GM19025 (cell line): ENCODE measurements around the gene SUMF1.

Experiments used
- ATAC-seq: cut with Tn5 transposase; IDR thresholded peaks from one replicate; pipeline ENCODE4 v1.9.1; 2021; ENCODE audit warnings: mild to moderate bottlenecking, low read depth, moderate library complexity; ENCODE audit not compliant: unreplicated experiment

The SUMF1 gene

GRCh38 chr3:4418156-4418555 lies 48.9 kb downstream of the SUMF1 start:
- no peak for ATAC-seq

GRCh38 chr3:4417449-4417848 lies 49.6 kb downstream of the SUMF1 start:
- ATAC-seq, result no peak

- no peak for ATAC-seq
These were observed 50.1 kb downstream of the SUMF1 start for GRCh38 chr3:4416961-4417360.

GRCh38 chr3:4416427-4416945 lies 50.6 kb downstream of the SUMF1 start:
- no peak for ATAC-seq

GRCh38 chr3:4413467-4413866 lies 53.6 kb downstream of the SUMF1 start:
- no peak for ATAC-seq

- no peak for ATAC-seq
These were observed 55.2 kb downstream of the SUMF1 start for GRCh38 chr3:4411833-4412232.

GRCh38 chr3:4411236-4411635 lies 55.8 kb downstream of the SUMF1 start:
- no peak for ATAC-seq

GRCh38 chr3:4410606-4411005 lies 56.5 kb downstream of the SUMF1 start:
- no peak for ATAC-seq

- ATAC-seq, result no peak
These were observed 57.0 kb downstream of the SUMF1 start for GRCh38 chr3:4409971-4410573.

- no peak for ATAC-seq
These were observed 57.7 kb downstream of the SUMF1 start for GRCh38 chr3:4409415-4409814.

- ATAC-seq, result no peak
These were observed 58.1 kb downstream of the SUMF1 start for GRCh38 chr3:4408958-4409357.

- no peak for ATAC-seq
These were observed 59.1 kb downstream of the SUMF1 start for GRCh38 chr3:4407941-4408340.

GRCh38 chr3:4406746-4407568 lies 60.1 kb downstream of the SUMF1 start:
- ATAC-seq, result peak; percentile 66

- no peak for ATAC-seq
These were observed 62.2 kb downstream of the SUMF1 start for GRCh38 chr3:4404881-4405280.

GRCh38 chr3:4401441-4401840 lies 65.6 kb downstream of the SUMF1 start:
- no peak for ATAC-seq

- no peak for ATAC-seq
These were observed 67.6 kb downstream of the SUMF1 start for GRCh38 chr3:4399476-4399875.

GRCh38 chr3:4398941-4399245 lies 68.2 kb downstream of the SUMF1 start:
- no peak for ATAC-seq

- no peak for ATAC-seq
These were observed 68.7 kb downstream of the SUMF1 start for GRCh38 chr3:4398120-4398940.

- no peak for ATAC-seq
These were observed 69.6 kb downstream of the SUMF1 start for GRCh38 chr3:4397466-4397865.

- no peak for ATAC-seq
These were observed 70.5 kb downstream of the SUMF1 start for GRCh38 chr3:4396542-4396941.

GRCh38 chr3:4396006-4396405 lies 71.1 kb downstream of the SUMF1 start:
- no peak for ATAC-seq
